SH-SY5Y (cell line): ENCODE results near the gene CARS1.

Source experiments
- GATA2 ChIP-seq: IDR thresholded peaks from 2 replicates; pipeline ENCODE4 v1.6.1; 2011; ENCODE audit warnings: mild to moderate bottlenecking, low read depth, low read length
- GATA3 ChIP-seq: IDR thresholded peaks from 2 replicates; pipeline ENCODE4 v1.6.1; 2011; ENCODE audit warnings: low read depth, mild to moderate bottlenecking, low read length, moderate library complexity

Gene CARS1

DNA sequence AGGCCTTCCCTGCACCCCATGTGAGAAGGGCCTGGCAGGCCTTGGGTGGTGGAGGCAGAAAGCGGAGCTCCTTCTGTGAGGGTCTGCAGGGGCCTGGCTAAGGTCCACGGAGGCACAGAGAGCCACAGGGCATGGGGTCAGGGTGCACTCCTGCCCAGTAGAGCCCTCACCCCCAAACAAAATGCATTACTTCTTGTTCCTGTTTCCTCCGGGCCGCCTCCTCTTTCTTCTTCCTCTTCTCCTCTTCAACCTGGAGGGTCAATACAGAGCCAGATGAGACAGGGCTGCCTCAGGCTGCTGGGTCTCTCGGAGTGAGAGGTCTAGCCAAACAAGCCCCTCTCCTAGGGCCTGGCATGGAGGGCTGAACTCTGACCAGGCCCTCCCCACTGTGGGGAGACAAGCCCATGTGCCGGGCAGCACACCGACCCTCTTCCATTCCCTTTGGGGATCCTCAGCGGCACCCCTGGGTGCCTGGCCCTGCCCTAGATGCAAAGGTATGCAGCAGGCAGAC lies 54.8 kb downstream of the CARS1 start:
- no peak for TF ChIP-seq GATA2

DNA sequence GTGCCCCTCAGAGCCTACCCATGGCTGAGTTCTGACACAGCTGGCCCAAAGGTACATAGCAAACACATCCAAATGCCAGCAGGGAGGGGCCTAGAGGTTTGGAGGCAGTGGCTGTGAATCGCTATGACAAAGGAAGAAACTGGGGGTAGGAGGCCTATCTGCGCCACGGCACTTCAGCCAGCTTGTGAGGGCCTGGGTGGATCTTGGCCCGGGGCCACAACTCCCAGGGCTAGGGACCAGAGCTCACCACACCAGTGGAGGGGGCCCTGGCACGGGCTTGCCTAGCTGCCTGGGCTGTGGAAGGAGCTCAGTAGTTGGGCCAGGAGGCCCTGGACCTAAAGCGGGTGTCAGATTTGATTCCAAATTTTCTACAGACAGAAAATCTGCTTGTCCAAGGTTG lies 55.7 kb downstream of the CARS1 start:
- TF ChIP-seq GATA3 (no peak), GATA2 (no peak)

DNA sequence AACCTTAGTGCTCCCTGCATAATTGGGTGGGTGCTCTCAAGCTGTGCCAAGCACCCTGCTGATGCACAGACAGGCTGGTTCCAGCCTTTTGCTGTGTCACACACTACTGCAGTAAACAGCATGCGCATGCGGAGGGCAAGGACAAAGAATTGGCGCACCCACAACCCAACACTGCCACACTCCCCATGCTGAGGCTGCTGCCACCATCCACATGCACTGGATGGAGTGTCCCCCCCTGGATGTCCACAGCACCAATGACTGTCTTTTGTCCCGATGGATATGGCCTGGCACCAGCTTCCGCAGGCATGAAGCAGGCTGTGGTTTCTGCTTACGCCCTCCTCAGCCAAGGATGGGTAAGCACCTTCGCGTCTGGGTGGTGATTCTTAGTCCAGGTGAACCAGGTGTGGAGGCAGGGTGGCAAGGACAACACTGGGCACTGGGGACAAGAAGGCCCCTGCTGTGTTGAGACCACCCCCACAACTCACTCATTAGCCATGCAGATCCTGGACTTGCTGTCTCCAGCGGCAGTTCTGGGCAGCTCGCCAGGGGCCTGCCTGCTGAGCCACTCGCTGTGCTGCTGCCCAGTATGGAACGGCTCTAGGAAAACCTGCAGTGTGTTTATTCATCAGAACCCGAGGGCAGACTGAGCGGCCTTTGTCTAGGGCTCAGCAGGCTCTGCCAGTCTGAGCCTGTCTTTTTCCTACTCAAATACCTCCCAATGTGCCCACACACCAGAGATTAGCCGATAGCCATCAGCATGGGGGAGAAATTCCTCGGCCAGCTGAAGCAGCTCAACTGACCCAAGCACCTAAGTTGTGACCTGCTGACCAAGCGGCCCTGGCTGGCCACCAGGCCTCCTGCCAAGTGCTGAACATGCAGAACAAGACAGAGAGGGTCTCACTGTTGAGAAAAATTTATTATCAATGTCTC lies 56.9 kb downstream of the CARS1 start:
- TF ChIP-seq GATA3 (no peak), GATA2 (peak; percentile 99)

GRCh38 chr11:2999464-2999998 lies 57.7 kb downstream of the CARS1 start:
- TF ChIP-seq GATA2 (no peak), GATA3 (no peak)

- no peak for TF ChIP-seq GATA2
- TF ChIP-seq GATA3 = no peak
Observed at GRCh38 chr11:2998073-2998850, 59.0 kb downstream of the CARS1 start.

GRCh38 chr11:2997406-2997805 lies 59.8 kb downstream of the CARS1 start:
- TF ChIP-seq GATA3 = no peak

DNA sequence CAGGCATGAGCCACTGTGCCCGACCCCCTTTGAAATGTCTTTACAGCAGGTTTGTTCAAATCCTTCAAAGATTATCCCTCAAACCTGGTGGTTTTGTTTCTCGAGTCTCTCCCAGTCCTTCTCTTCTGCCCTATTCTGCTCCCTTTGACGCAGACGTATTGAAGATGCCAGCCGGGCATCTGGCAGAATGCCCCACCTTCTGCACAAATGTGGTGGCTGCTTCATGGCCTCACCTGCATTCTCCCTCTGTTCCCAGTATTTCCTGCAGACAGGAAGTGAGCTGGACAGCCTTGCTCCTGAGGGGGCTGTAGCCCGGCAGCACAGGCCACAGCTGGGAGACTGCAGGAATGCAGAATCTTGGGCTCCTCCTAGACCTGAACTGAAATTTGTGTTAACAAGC lies 60.2 kb downstream of the CARS1 start:
- TF ChIP-seq GATA3 = no peak
- no peak for TF ChIP-seq GATA2

DNA sequence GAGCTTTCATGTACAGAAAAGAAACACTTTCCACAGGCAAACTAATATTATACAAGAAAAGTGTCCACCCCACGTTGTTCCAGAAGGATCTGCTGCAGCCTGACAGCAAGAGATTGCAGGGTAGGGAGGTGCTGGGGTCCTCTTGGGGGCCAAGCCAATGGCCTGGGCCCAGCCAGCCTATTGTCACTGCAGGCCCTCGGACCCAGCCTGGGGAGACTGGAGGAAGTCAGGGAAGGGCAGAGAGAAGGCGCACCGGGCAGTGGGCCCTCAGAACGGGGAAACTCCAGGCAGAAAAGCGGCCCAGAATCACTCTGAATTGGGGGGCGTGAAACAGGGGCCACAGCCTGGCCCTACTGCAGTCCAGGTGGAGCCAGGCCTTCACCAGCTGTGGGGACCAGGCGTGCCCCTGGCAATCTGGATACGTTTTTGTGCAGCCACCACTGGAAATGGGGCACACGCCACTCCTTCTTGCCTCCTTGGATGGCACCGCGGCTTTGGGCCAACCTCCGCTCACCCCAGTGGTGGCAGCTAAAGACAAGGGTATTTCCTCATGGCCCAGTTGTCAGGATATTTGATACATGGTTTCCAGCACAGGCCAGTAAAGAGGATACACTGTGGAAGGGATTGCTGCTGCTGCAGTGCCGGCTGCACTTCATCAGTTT lies 61.2 kb downstream of the CARS1 start:
- no peak for TF ChIP-seq GATA3
- TF ChIP-seq GATA2 = no peak

DNA sequence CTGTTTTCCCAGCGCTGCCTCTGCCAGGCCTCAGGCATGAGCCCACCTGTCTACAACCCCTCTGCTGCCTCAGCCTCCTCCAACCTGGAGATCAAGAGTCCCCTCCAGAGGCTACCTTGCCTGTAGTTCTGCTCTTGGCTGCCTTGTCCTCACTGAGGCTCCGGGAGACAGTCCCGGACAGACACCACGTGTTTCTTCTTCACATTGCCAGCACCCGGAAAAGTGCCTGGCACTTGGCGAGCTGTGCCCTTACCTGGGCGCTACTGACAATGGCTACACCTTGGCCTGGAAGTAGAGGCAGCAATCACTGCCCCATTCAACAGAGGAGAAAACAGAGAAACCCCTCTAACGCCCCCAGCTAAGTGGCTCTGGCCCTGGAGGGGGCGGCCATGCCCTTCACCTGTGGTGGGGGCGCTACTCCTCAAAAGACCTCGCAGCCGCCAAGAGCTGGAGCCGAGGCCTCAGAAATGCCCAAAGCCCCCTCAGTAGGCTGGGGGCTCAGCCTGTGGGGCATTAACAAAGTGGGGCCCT lies 62.1 kb downstream of the CARS1 start:
- TF ChIP-seq GATA2 = no peak
- TF ChIP-seq GATA3 = no peak

GRCh38 chr11:2994336-2994730 lies 62.9 kb downstream of the CARS1 start:
- TF ChIP-seq GATA2 (no peak), GATA3 (no peak)

DNA sequence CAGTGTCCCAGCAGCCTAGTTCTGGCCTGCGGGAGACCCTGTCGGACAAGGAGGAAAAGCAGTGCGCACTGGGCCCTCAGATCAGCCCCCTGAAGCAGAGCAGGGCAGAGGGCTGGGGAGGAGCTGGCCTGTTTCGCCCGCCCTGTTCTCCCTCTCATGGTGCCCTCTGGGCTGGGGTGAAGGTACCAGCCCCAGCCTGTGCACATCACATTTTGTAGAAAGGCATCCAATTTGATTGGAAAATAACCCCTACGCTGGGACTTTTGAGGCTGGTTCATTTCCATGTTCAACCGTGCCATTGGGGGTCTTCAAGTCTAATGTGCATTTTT lies 64.3 kb downstream of the CARS1 start:
- no peak for TF ChIP-seq GATA3

DNA sequence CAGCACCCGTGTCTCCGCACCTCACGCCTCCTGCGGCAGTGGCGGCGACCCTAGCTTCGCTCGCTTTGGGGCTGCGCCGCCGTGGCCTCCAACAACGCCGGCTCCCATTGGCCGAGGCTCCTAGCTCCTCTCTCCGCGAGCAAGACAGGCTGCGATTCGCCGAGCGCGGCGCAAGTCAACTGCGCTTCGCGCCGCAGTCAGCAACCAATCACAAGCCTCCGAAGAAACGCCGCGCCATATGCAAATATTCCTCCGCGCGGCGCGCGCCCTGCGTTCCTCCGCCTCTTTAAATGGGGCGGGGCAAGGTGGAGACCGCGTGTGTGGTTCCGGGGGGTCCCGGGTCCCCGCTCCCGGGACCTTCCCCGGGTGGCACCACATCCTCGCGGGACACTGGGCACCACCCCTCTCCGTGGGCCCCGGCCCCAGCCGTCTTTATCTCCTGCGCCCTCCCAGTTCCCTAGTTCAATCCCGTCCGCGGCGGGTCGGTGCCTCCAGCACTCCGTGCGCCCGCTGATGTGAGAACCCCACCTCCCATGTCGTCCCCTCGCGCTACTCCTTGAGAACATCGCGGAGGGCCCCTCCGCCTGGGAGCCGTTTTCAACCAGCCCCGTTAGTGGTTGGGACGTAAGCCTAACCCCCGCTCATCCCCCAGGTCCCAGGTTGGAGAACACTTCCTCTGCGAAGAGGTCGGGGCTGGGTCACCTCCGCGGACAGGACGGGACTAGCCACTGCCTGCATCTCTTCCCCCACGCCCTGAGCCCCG lies 64.8 kb downstream of the CARS1 start, which contains the start of gene NAP1L4:
Gene NAP1L4, minus strand, starts transcription at position 96 of the 763 bp plus-strand sequence. CDS start 13,109 bp downstream, outside the sequence.
- TF ChIP-seq GATA3 (no peak), GATA2 (no peak)
